Vagina (tissue), 2 donors: ENCODE data around the gene SPATA46. TPM values are rescaled to one million over a fixed set of nuclear protein-coding genes. Genes with fewer than 3 reads are reported as not detected.

Experiments
- DNase-seq, 2 donors: peaks; one replicate each; pipeline ENCODE4 v3.0.0-alpha.2; 2017; ENCODE audit errors: extremely low spot score in 2 of 2
- H3K27ac ChIP-seq: fragments of 200-600 bp; sonication (generic); one replicate; pipeline ENCODE4 v1.5.1; 2019
- H3K27me3 ChIP-seq: fragments of 200-600 bp; sonication (generic); one replicate; pipeline ENCODE4 v1.5.1; 2019
- H3K36me3 ChIP-seq, 2 donors: fragments of 200-600 bp; sonication (generic); one replicate each; pipeline ENCODE4 v1.5.1; 2017 to 2019
- H3K4me1 ChIP-seq: fragments of 200-600 bp; sonication (generic); one replicate; pipeline ENCODE4 v1.5.1; 2019
- H3K4me3 ChIP-seq, 2 donors: fragments of 200-600 bp; sonication (generic); 1 replicate in 1 of 2; 2 replicates in 1 of 2; pipeline ENCODE4 v1.5.1; 2016 to 2019
- H3K9me3 ChIP-seq: fragments of 200-600 bp; sonication (generic); one replicate; pipeline ENCODE4 v1.5.1; 2019
- POLR2A ChIP-seq, 2 donors: fragments of 450-650 bp; IDR thresholded peaks; one replicate each; pipeline ENCODE4 v1.6.1; 2017; ENCODE audit warnings: antibody characterized with exemption in 2 of 2, mild to moderate bottlenecking in 2 of 2, moderate library complexity in 2 of 2
- POLR2AphosphoS5 ChIP-seq, 2 donors: sonication (generic); formaldehyde crosslinking; IDR thresholded peaks; one replicate each; pipeline ENCODE4 v1.9.0; 2017; ENCODE audit warnings: antibody characterized with exemption in 2 of 2, mild to moderate bottlenecking in 2 of 2, low read depth in 1 of 2; ENCODE audit not compliant: insufficient read depth in 1 of 2
- intact Hi-C: fragments of 100-400 bp; cut with DNase I; formaldehyde crosslinking; loops from one replicate; pipeline ENCODE4 v1.15.1; 2023
- total RNA-seq: library from RNA; depleted of rRNA; stranded (reverse); fragments of >200 nt; gene quantifications from one replicate; pipeline ENCODE4 v1.2.3, GENCODE V29; 2016
- TF ChIP-seq, protein P1 (sequence below), 3 experiments: fragments of 450-650 bp in 2 of 3; fragments of 200-600 bp in 1 of 3; sonication (generic) in 1 of 3; IDR thresholded peaks; one replicate each; pipeline ENCODE4 v1.5.1; 2017 to 2019; ENCODE audit warnings: antibody characterized with exemption in 3 of 3, mild to moderate bottlenecking in 2 of 3, moderate library complexity in 2 of 3

The SPATA46 gene
- total RNA-seq, 1 donor from 2014 or later: not detected

DNA sequence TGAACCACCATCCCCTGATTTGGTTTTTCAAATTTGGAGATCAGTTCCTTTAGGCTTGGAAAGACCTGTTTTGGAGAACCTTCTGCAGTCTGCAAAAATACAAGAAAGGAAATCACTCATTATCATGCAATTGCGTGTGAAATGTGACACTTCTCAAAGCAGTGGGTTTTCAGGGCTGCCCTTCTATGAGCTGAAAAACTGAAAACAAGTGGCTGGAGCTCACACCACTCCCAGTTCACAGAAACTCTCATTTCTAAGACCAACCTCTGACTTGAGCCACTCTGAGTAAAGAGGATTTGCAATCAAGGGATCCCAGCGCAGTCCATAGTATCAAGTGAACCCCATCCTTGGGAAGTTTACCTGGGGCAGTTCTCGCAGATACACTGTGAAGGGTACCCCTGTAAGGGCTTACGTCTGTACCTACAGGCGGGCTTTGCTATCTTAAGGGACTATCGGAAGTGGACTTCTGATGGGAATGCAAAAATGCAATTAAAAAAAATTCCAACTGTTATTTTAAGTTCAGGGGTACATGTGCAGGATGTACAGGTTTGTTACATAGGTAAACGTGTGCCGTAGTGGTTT, 22.4 kb upstream of the SPATA46 start:
- no peaks in the 10 kb centered on the region for H3K9me3 ChIP-seq
- H3K27ac ChIP-seq: no peak overlapping the region
- H3K36me3 ChIP-seq: no peaks in the 10 kb centered on the region
- TF ChIP-seq, protein P1, sequence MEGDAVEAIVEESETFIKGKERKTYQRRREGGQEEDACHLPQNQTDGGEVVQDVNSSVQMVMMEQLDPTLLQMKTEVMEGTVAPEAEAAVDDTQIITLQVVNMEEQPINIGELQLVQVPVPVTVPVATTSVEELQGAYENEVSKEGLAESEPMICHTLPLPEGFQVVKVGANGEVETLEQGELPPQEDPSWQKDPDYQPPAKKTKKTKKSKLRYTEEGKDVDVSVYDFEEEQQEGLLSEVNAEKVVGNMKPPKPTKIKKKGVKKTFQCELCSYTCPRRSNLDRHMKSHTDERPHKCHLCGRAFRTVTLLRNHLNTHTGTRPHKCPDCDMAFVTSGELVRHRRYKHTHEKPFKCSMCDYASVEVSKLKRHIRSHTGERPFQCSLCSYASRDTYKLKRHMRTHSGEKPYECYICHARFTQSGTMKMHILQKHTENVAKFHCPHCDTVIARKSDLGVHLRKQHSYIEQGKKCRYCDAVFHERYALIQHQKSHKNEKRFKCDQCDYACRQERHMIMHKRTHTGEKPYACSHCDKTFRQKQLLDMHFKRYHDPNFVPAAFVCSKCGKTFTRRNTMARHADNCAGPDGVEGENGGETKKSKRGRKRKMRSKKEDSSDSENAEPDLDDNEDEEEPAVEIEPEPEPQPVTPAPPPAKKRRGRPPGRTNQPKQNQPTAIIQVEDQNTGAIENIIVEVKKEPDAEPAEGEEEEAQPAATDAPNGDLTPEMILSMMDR (IDR thresholded peaks at IDR 0.05): no peak
- no peak for TF ChIP-seq POLR2AphosphoS5 (IDR thresholded peaks at IDR 0.05; ENCODE audit: insufficient read depth in 1 of 2, low read depth in 1 of 2)
- TF ChIP-seq POLR2A (IDR thresholded peaks at IDR 0.05): no peak
- no peaks in the 10 kb centered on the region for H3K4me1 ChIP-seq
- H3K27me3 ChIP-seq: no peaks in the 10 kb centered on the region
- intact Hi-C loops: no loop called here
- DNase-seq: no peak
- no peak overlapping the region for H3K4me3 ChIP-seq

DNA sequence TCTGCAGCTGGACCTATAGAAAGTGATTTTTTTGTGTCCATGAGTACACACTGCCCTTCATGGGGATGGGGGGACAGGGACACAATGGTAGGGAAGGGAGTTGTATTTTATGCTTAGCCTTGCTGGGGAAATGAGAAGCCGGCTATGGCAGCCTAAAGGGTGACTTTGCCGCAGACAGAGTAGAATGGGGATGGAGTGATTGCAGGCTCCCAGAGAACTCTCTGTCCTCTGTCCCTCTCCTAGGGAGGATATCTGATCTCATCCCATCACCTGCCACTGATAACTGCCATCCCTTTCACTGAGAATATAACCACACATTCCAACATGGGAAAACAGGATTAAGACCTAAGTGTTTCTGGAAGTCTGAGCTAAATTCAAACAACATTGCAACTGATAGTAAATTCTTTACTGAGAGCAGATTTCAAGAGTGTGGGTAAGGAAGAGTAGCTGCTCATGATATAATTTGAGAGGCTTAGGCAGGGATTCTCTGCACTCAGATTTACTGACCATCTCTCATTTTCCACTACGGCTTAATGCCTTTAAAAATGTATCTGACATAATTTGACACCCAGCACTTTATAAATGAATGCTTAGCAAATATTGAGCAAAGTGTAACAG, 21.4 kb upstream of the SPATA46 start:
- intact Hi-C loops: no loop called here
- Histone ChIP-seq H3K27ac (no peak overlapping the region), H3K9me3 (no peaks in the 10 kb centered on the region), H3K4me1 (no peaks in the 10 kb centered on the region), H3K4me3 (no peak overlapping the region), H3K36me3 (no peaks in the 10 kb centered on the region), H3K27me3 (no peaks in the 10 kb centered on the region)
- TF ChIP-seq POLR2AphosphoS5 (IDR thresholded peaks at IDR 0.05; ENCODE audit: insufficient read depth in 1 of 2, low read depth in 1 of 2) (no peak), POLR2A (IDR thresholded peaks at IDR 0.05) (no peak)
- TF ChIP-seq, protein P1 (IDR thresholded peaks at IDR 0.05): no peak
- no peak for DNase-seq

DNA sequence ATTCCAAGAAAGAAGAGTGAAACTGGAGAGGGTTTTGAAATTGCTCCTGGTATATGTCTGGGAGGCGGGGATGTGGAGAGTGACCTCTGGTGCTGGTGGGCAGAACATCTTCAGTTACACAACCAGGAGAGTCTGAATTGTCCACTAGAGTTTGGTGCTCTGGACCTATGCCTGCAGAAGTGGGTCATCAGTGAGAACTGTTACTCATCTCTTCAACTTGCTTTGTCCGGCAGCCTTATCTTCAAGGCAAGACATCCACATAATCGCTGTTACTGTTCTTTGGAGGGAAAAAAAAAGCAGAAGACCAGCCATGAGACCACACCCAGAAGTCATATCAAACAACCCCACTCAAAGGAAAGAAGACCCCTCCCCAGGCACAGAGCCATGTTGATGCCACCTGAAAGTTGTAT, 20.4 kb upstream of the SPATA46 start:
- Histone ChIP-seq H3K27me3 (no peaks in the 10 kb centered on the region), H3K36me3 (no peaks in the 10 kb centered on the region), H3K27ac (no peak overlapping the region), H3K4me1 (no peaks in the 10 kb centered on the region), H3K4me3 (no peak overlapping the region), H3K9me3 (no peaks in the 10 kb centered on the region)
- TF ChIP-seq, protein P1 (IDR thresholded peaks at IDR 0.05): no peak
- TF ChIP-seq POLR2AphosphoS5 (IDR thresholded peaks at IDR 0.05; ENCODE audit: insufficient read depth in 1 of 2, low read depth in 1 of 2): no peak
- TF ChIP-seq POLR2A (IDR thresholded peaks at IDR 0.05): no peak
- no peak for DNase-seq
- intact Hi-C loops: no loop called here

DNA sequence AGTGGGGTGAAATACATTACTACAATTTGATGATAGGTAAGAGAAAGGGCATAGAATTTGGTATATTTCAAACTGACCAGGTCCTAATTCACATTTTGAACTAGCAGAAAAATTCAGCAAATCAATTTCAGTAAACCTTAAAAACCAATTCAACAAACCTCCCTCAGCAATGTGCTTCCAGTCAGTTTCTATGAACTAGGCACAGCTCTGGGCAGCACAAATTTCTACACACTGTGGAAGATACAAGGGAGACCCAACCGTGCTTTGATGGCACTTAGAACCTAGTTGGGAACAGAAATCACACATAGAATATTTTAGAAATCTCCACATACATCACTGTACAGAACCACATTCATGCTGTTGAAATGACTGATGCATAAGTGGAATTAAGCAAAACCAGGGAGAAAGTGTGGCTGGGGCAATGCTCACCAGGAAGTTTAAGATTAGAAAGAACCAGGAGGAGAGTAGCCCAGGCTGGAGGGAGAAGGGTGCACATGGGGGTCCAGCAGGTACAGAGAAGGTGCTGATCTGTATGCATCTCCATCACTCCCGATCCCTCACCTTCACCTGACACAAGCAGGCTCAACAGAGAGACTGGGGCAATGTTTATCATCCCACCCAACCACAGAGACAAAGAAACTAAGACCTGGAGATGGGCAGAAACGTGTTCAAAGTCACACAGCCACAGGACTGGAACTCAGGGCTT, 19.7 kb upstream of the SPATA46 start:
- TF ChIP-seq, protein P1 (IDR thresholded peaks at IDR 0.05): no peak
- TF ChIP-seq POLR2A (IDR thresholded peaks at IDR 0.05) (no peak), POLR2AphosphoS5 (IDR thresholded peaks at IDR 0.05; ENCODE audit: insufficient read depth in 1 of 2, low read depth in 1 of 2) (no peak)
- intact Hi-C loops: no loop called here
- no peaks in the 10 kb centered on the region for H3K4me1 ChIP-seq
- no peaks in the 10 kb centered on the region for H3K9me3 ChIP-seq
- no peaks in the 10 kb centered on the region for H3K27me3 ChIP-seq
- H3K4me3 ChIP-seq: no peak overlapping the region
- DNase-seq: no peak
- H3K27ac ChIP-seq: no peak overlapping the region
- H3K36me3 ChIP-seq: no peaks in the 10 kb centered on the region
